H1 (cell line): ENCODE measurements around the gene MCAT. TPM values are rescaled to one million over a fixed set of nuclear protein-coding genes. Genes with fewer than 3 reads are reported as not detected.

Experiments used
- BCL11A ChIP-seq, 2 experiments: IDR thresholded peaks; one replicate each; pipeline ENCODE4 v1.6.1; 2011; ENCODE audit warnings: low read depth in 2 of 2, low read length in 2 of 2, mild to moderate bottlenecking in 2 of 2
- HDAC6 ChIP-seq: IDR thresholded peaks from one replicate; pipeline ENCODE4 v1.7.1; 2012; ENCODE audit warnings: low read depth, mild to moderate bottlenecking, inconsistent platforms, low read length, moderate library complexity
- RFX5 ChIP-seq: IDR thresholded peaks from 2 replicates; pipeline ENCODE4 v1.6.1; 2011; ENCODE audit warnings: low read depth, low read length, improper control_type of control experiment, borderline replicate concordance
- polyA plus RNA-seq, 7 experiments: library from polyadenylated mRNA; depleted of rRNA in 3 of 7; stranded (reverse) in 5 of 7; unstranded in 2 of 7; fragments of >200 nt in 5 of 7; fragments of 200-250 nt in 2 of 7; gene quantifications; 1 replicate in 5 of 7; 2 replicates in 1 of 7; 4 replicates in 1 of 7; pipeline versions ENCODE4 v1.2.1 to v1.2.3, GENCODE V29; 2011 to 2013; ENCODE audit warnings: missing spikeins in 2 of 7, mixed read lengths in 2 of 7
- total RNA-seq: library from RNA; stranded (reverse); fragmentation: NEBNext Ultra II Directional; extraction: Animal tissue kit (Norgen Biotek cat#: 25700); gene quantifications from 2 replicates; pipeline ENCODE4 v1.2.1, GENCODE V29; 2021

The MCAT gene
- total and polyA plus RNA-seq, 2 of the 8 experiments (the other 6 are each of a cell fraction or from before 2014, with no cell fraction given): 15.8 to 17.4 TPM

GRCh38 chr22:43168471-43169309 is 25.5 kb upstream of the MCAT start (continued):
- no peak for TF ChIP-seq HDAC6
- TF ChIP-seq BCL11A (IDR thresholded peaks at IDR 0.05; ENCODE audit: low read depth in 2 of 2, low read length in 2 of 2): no peak
- TF ChIP-seq RFX5: no peak
